ENCODE data around the gene PRRT2.

PRRT2 gene

GRCh38 chr16:29852654-29853053 lies 40.7 kb downstream of the PRRT2 start:
- no peaks in the 10 kb centered on the region for H3K27me3 ChIP-seq (ENCODE audit: control insufficient read depth, insufficient read depth, low read length)
- WGBS (ENCODE audit: insufficient coverage, insufficient read length): no CpG with 5 or more reads among the region's 7 CpGs
- no peak overlapping the region for H3K27ac ChIP-seq (ENCODE audit: low read length)
- no peak for DNase-seq (ENCODE audit: low read depth, low spot score)
- no peaks in the 10 kb centered on the region for H3K9me3 ChIP-seq (ENCODE audit: control insufficient read depth, insufficient read depth, low read length)
- no peaks in the 10 kb centered on the region; the same call in 1 of the 2 replicates for H3K4me1 ChIP-seq (ENCODE audit: control insufficient read depth, insufficient read depth, low read length)
- no peak overlapping the region for H3K4me3 ChIP-seq (ENCODE audit: low read length)
- no peaks in the 10 kb centered on the region for H3K36me3 ChIP-seq (ENCODE audit: control insufficient read depth, insufficient read depth, low read length)

GRCh38 chr16:29854520-29855100 lies 42.6 kb downstream of the PRRT2 start:
- WGBS (ENCODE audit: insufficient coverage, insufficient read length): no CpG with 5 or more reads among the region's 5 CpGs
- no peaks in the 10 kb centered on the region for H3K9me3 ChIP-seq (ENCODE audit: control insufficient read depth, insufficient read depth, low read length)
- peaks cover 7% of the 10 kb centered on the region for H3K36me3 ChIP-seq (ENCODE audit: control insufficient read depth, insufficient read depth, low read length)
- no peaks in the 10 kb centered on the region for H3K27me3 ChIP-seq (ENCODE audit: control insufficient read depth, insufficient read depth, low read length)
- DNase-seq (ENCODE audit: low read depth, low spot score): no peak
- no peak overlapping the region for H3K4me3 ChIP-seq (ENCODE audit: low read length)
- no peak overlapping the region for H3K27ac ChIP-seq (ENCODE audit: low read length)
- no peaks in the 10 kb centered on the region for H3K4me1 ChIP-seq (ENCODE audit: control insufficient read depth, insufficient read depth, low read length)

- no peak overlapping the region for H3K27ac ChIP-seq (ENCODE audit: low read length)
- no peaks in the 10 kb centered on the region for H3K4me1 ChIP-seq (ENCODE audit: control insufficient read depth, insufficient read depth, low read length)
- peaks cover 13% of the 10 kb centered on the region for H3K36me3 ChIP-seq (ENCODE audit: control insufficient read depth, insufficient read depth, low read length)
- H3K9me3 ChIP-seq (ENCODE audit: control insufficient read depth, insufficient read depth, low read length): no peaks in the 10 kb centered on the region
- WGBS (ENCODE audit: insufficient coverage, insufficient read length): no CpG with 5 or more reads among the region's 7 CpGs
- H3K27me3 ChIP-seq (ENCODE audit: control insufficient read depth, insufficient read depth, low read length): no peaks in the 10 kb centered on the region
- no peak overlapping the region for H3K4me3 ChIP-seq (ENCODE audit: low read length)
- no peak for DNase-seq (ENCODE audit: low read depth, low spot score)
These were observed 45.3 kb downstream of the PRRT2 start for GRCh38 chr16:29857133-29857760.

- H3K36me3 ChIP-seq (ENCODE audit: control insufficient read depth, insufficient read depth, low read length): peaks cover 13% of the 10 kb centered on the region
- WGBS (ENCODE audit: insufficient coverage, insufficient read length): no CpG with 5 or more reads among the region's 10 CpGs
- H3K9me3 ChIP-seq (ENCODE audit: control insufficient read depth, insufficient read depth, low read length): no peaks in the 10 kb centered on the region
- H3K27ac ChIP-seq (ENCODE audit: low read length): no peak overlapping the region
- H3K27me3 ChIP-seq (ENCODE audit: control insufficient read depth, insufficient read depth, low read length): no peaks in the 10 kb centered on the region
- H3K4me1 ChIP-seq (ENCODE audit: control insufficient read depth, insufficient read depth, low read length): no peaks in the 10 kb centered on the region
- H3K4me3 ChIP-seq (ENCODE audit: low read length): no peak overlapping the region
- no peak for DNase-seq (ENCODE audit: low read depth, low spot score)
These were observed 46.3 kb downstream of the PRRT2 start for GRCh38 chr16:29858149-29858849.

- Histone ChIP-seq H3K9me3 (ENCODE audit: control insufficient read depth, insufficient read depth, low read length) (no peaks in the 10 kb centered on the region), H3K4me3 (ENCODE audit: low read length) (no peak overlapping the region), H3K27ac (ENCODE audit: low read length) (no peak overlapping the region), H3K4me1 (ENCODE audit: control insufficient read depth, insufficient read depth, low read length) (peaks cover 3% of the 10 kb centered on the region; the same call in 1 of the 2 replicates), H3K36me3 (ENCODE audit: control insufficient read depth, insufficient read depth, low read length) (peaks cover 13% of the 10 kb centered on the region), H3K27me3 (ENCODE audit: control insufficient read depth, insufficient read depth, low read length) (no peaks in the 10 kb centered on the region)
- no peak for DNase-seq (ENCODE audit: low read depth, low spot score)
- no CpG with 5 or more reads among the region's 19 CpGs for WGBS (ENCODE audit: insufficient coverage, insufficient read length)
These were observed 47.0 kb downstream of the PRRT2 start for GRCh38 chr16:29858974-29859373.

GRCh38 chr16:29860218-29860617 lies 48.2 kb downstream of the PRRT2 start:
- no peak for DNase-seq (ENCODE audit: low read depth, low spot score)
- H3K27ac ChIP-seq (ENCODE audit: low read length): no peak overlapping the region
- H3K4me3 ChIP-seq (ENCODE audit: low read length): no peak overlapping the region
- peaks cover 13% of the 10 kb centered on the region for H3K36me3 ChIP-seq (ENCODE audit: control insufficient read depth, insufficient read depth, low read length)
- H3K4me1 ChIP-seq (ENCODE audit: control insufficient read depth, insufficient read depth, low read length): peaks cover 3% of the 10 kb centered on the region; the same call in 1 of the 2 replicates
- no peaks in the 10 kb centered on the region for H3K9me3 ChIP-seq (ENCODE audit: control insufficient read depth, insufficient read depth, low read length)
- WGBS (ENCODE audit: insufficient coverage, insufficient read length): no CpG with 5 or more reads among the region's 9 CpGs
- H3K27me3 ChIP-seq (ENCODE audit: control insufficient read depth, insufficient read depth, low read length): no peaks in the 10 kb centered on the region

- Histone ChIP-seq H3K4me1 (ENCODE audit: control insufficient read depth, insufficient read depth, low read length) (peaks cover 3% of the 10 kb centered on the region; the same call in 1 of the 2 replicates), H3K27me3 (ENCODE audit: control insufficient read depth, insufficient read depth, low read length) (no peaks in the 10 kb centered on the region), H3K36me3 (ENCODE audit: control insufficient read depth, insufficient read depth, low read length) (peaks cover 13% of the 10 kb centered on the region), H3K9me3 (ENCODE audit: control insufficient read depth, insufficient read depth, low read length) (no peaks in the 10 kb centered on the region), H3K27ac (ENCODE audit: low read length) (no peak overlapping the region), H3K4me3 (ENCODE audit: low read length) (peak overlapping the region; percentile 78)
- WGBS (ENCODE audit: insufficient coverage, insufficient read length): no CpG with 5 or more reads among the region's 27 CpGs
- no peak for DNase-seq (ENCODE audit: low read depth, low spot score)
These were observed 50.4 kb downstream of the PRRT2 start for GRCh38 chr16:29862383-29862883.

- Histone ChIP-seq H3K27me3 (ENCODE audit: control insufficient read depth, insufficient read depth, low read length) (no peaks in the 10 kb centered on the region), H3K9me3 (ENCODE audit: control insufficient read depth, insufficient read depth, low read length) (no peaks in the 10 kb centered on the region), H3K4me3 (ENCODE audit: low read length) (peak within 1 kb of the TSS; percentile 78), H3K27ac (ENCODE audit: low read length) (no peak within 1 kb of the TSS), H3K4me1 (ENCODE audit: control insufficient read depth, insufficient read depth, low read length) (peaks cover 3% of the 10 kb centered on the region; the same call in 1 of the 2 replicates), H3K36me3 (ENCODE audit: control insufficient read depth, insufficient read depth, low read length) (peaks cover 13% of the 10 kb centered on the region)
- no CpG with 5 or more reads among the region's 57 CpGs for WGBS (ENCODE audit: insufficient coverage, insufficient read length)
- DNase-seq (ENCODE audit: low read depth, low spot score): peak; percentile 97
These were observed 51.1 kb downstream of the PRRT2 start, which contains the start of gene CDIPT for GRCh38 chr16:29862884-29863668. CDIPT (minus strand) TSS chr16:29863226; CDS start chr16:29862857, 369 bp downstream.

GRCh38 chr16:29863669-29863984 lies 51.6 kb downstream of the PRRT2 start:
- H3K4me3 ChIP-seq (ENCODE audit: low read length): no peak overlapping the region
- no peak overlapping the region for H3K27ac ChIP-seq (ENCODE audit: low read length)
- no peaks in the 10 kb centered on the region for H3K27me3 ChIP-seq (ENCODE audit: control insufficient read depth, insufficient read depth, low read length)
- no CpG with 5 or more reads among the region's 16 CpGs for WGBS (ENCODE audit: insufficient coverage, insufficient read length)
- H3K36me3 ChIP-seq (ENCODE audit: control insufficient read depth, insufficient read depth, low read length): peaks cover 12% of the 10 kb centered on the region
- no peaks in the 10 kb centered on the region for H3K9me3 ChIP-seq (ENCODE audit: control insufficient read depth, insufficient read depth, low read length)
- DNase-seq (ENCODE audit: low read depth, low spot score): no peak
- peaks cover 3% of the 10 kb centered on the region; the same call in 1 of the 2 replicates for H3K4me1 ChIP-seq (ENCODE audit: control insufficient read depth, insufficient read depth, low read length)

GRCh38 chr16:29864205-29864604 lies 52.2 kb downstream of the PRRT2 start:
- no peak for DNase-seq (ENCODE audit: low read depth, low spot score)
- H3K27ac ChIP-seq (ENCODE audit: low read length): no peak overlapping the region
- H3K4me1 ChIP-seq (ENCODE audit: control insufficient read depth, insufficient read depth, low read length): peaks cover 3% of the 10 kb centered on the region; the same call in 1 of the 2 replicates
- peaks cover 7% of the 10 kb centered on the region for H3K36me3 ChIP-seq (ENCODE audit: control insufficient read depth, insufficient read depth, low read length)
- no peak overlapping the region for H3K4me3 ChIP-seq (ENCODE audit: low read length)
- no CpG with 5 or more reads among the region's 9 CpGs for WGBS (ENCODE audit: insufficient coverage, insufficient read length)
- H3K9me3 ChIP-seq (ENCODE audit: control insufficient read depth, insufficient read depth, low read length): no peaks in the 10 kb centered on the region
- no peaks in the 10 kb centered on the region for H3K27me3 ChIP-seq (ENCODE audit: control insufficient read depth, insufficient read depth, low read length)

Measured in iPS DF 6.9 (cell line).